Osteoblast (primary cell): ENCODE measurements around the gene REG1A. TPM values are rescaled to one million over a fixed set of nuclear protein-coding genes. Genes with fewer than 3 reads are reported as not detected.

Experiments
- DNase-seq: peaks from one replicate; pipeline ENCODE4 v3.0.0; 2011; ENCODE audit warnings: low spot score, mixed read lengths; ENCODE audit not compliant: insufficient read length; ENCODE audit errors: missing footprints
- H2AFZ ChIP-seq: 2 replicates; pipeline ENCODE4 v1.6.0; 2011; ENCODE audit warnings: mild to moderate bottlenecking, low read length
- H3K27ac ChIP-seq: 2 replicates; pipeline ENCODE4 v1.5.1; 2011; ENCODE audit warnings: mild to moderate bottlenecking, low read depth, low read length, moderate library complexity
- H3K27me3 ChIP-seq: 2 replicates; pipeline ENCODE4 v1.6.0; 2012; ENCODE audit warnings: mild to moderate bottlenecking, control low read depth, inconsistent platforms, low read length, moderate library complexity; ENCODE audit not compliant: insufficient read depth
- H3K36me3 ChIP-seq: 2 replicates; pipeline ENCODE4 v1.5.1; 2011; ENCODE audit warnings: mild to moderate bottlenecking, low read length, control low read depth, moderate library complexity; ENCODE audit not compliant: insufficient read depth
- H3K4me1 ChIP-seq: 2 replicates; pipeline ENCODE4 v1.5.1; 2011; ENCODE audit warnings: mild to moderate bottlenecking, low read length, control low read depth, moderate library complexity; ENCODE audit not compliant: insufficient read depth
- H3K4me2 ChIP-seq: 2 replicates; pipeline ENCODE4 v1.6.0; 2011; ENCODE audit warnings: mild to moderate bottlenecking, low read length; ENCODE audit not compliant: insufficient read depth
- H3K4me3 ChIP-seq: fragments of 200-600 bp; sonication (generic); 3 replicates; pipeline ENCODE4 v1.5.1; 2012; ENCODE audit warnings: mild to moderate bottlenecking, low read length, inconsistent platforms; ENCODE audit not compliant: insufficient read depth
- H3K79me2 ChIP-seq: 2 replicates; pipeline ENCODE4 v1.6.0; 2012; ENCODE audit warnings: mild to moderate bottlenecking, low read length, control low read depth, inconsistent platforms; ENCODE audit not compliant: insufficient read depth
- H3K9me3 ChIP-seq: 2 replicates; pipeline ENCODE4 v1.5.1; 2011; ENCODE audit warnings: low read depth, low read length, control low read depth
- H4K20me1 ChIP-seq: 2 replicates; pipeline ENCODE4 v1.6.0; 2012; ENCODE audit warnings: mild to moderate bottlenecking, low read length, control low read depth; ENCODE audit not compliant: insufficient read depth
- CTCF ChIP-seq: IDR thresholded peaks from 2 replicates; pipeline ENCODE4 v1.5.1; 2011; ENCODE audit warnings: mild to moderate bottlenecking, low read depth, low read length, moderate library complexity; ENCODE audit errors: extremely low read depth
- total RNA-seq: library from RNA; depleted of rRNA; stranded (reverse); fragments of >200 nt; gene quantifications from 2 replicates; pipeline ENCODE4 v1.2.3, GENCODE V29; 2012

REG1A gene
- total RNA-seq, 1 donor: not detected

GRCh38 chr2:79155826-79156476, 35.7 kb downstream of the REG1A start:
- H4K20me1 ChIP-seq: no peaks in the 10 kb centered on the region
- H3K4me1 ChIP-seq: no peaks in the 10 kb centered on the region
- no peak overlapping the region for H3K4me3 ChIP-seq
- H3K9me3 ChIP-seq: no peaks in the 10 kb centered on the region
- no peak overlapping the region for H3K27ac ChIP-seq
- no peak for TF ChIP-seq CTCF
- no peaks in the 10 kb centered on the region for H3K79me2 ChIP-seq
- no peaks in the 10 kb centered on the region for H3K36me3 ChIP-seq
- H3K27me3 ChIP-seq: no peaks in the 10 kb centered on the region
- no peak overlapping the region for H3K4me2 ChIP-seq
- H2AFZ ChIP-seq: no peak overlapping the region
- DNase-seq: no peak

GRCh38 chr2:79159030-79159429, 38.7 kb downstream of the REG1A start:
- Histone ChIP-seq H3K4me3 (no peak overlapping the region), H3K4me1 (no peaks in the 10 kb centered on the region), H3K27me3 (no peaks in the 10 kb centered on the region), H3K36me3 (no peaks in the 10 kb centered on the region), H2AFZ (no peak overlapping the region), H4K20me1 (no peaks in the 10 kb centered on the region), H3K4me2 (no peak overlapping the region), H3K27ac (no peak overlapping the region), H3K9me3 (no peaks in the 10 kb centered on the region), H3K79me2 (no peaks in the 10 kb centered on the region)
- DNase-seq: no peak
- TF ChIP-seq CTCF: no peak

GRCh38 chr2:79159653-79160052, 39.4 kb downstream of the REG1A start, which contains the start of gene REG3A:
Gene REG3A (minus strand): TSS chr2:79159753. CDS start chr2:79159405, 348 bp downstream.
- no peak for TF ChIP-seq CTCF
- Histone ChIP-seq H3K27ac (no peak within 1 kb of the TSS), H3K27me3 (no peaks in the 10 kb centered on the region), H4K20me1 (no peaks in the 10 kb centered on the region), H3K79me2 (no peaks in the 10 kb centered on the region), H3K36me3 (no peaks in the 10 kb centered on the region), H3K9me3 (no peaks in the 10 kb centered on the region), H2AFZ (no peak within 1 kb of the TSS), H3K4me2 (no peak within 1 kb of the TSS), H3K4me3 (no peak within 1 kb of the TSS), H3K4me1 (no peaks in the 10 kb centered on the region)
- no peak for DNase-seq

- H3K27ac ChIP-seq: no peak overlapping the region
- H3K27me3 ChIP-seq: no peaks in the 10 kb centered on the region
- H3K79me2 ChIP-seq: no peaks in the 10 kb centered on the region
- DNase-seq: no peak
- no peaks in the 10 kb centered on the region for H4K20me1 ChIP-seq
- no peaks in the 10 kb centered on the region for H3K36me3 ChIP-seq
- TF ChIP-seq CTCF: no peak
- no peak overlapping the region for H2AFZ ChIP-seq
- H3K4me1 ChIP-seq: no peaks in the 10 kb centered on the region
- H3K9me3 ChIP-seq: no peaks in the 10 kb centered on the region
- H3K4me2 ChIP-seq: no peak overlapping the region
- no peak overlapping the region for H3K4me3 ChIP-seq
Measured at GRCh38 chr2:79162132-79162531, 41.8 kb downstream of the REG1A start.
